WERI-Rb-1 (cell line): ENCODE data around the gene GRIP1.

Source experiments
- DNase-seq: peaks from one replicate; pipeline ENCODE4 v3.0.0-alpha.2; 2020
- H3K27ac ChIP-seq: fragments of 250-450 bp; sonication (Bioruptor Pico); 2 replicates; pipeline ENCODE4 v1.5.1; 2020; ENCODE audit warnings: mild to moderate bottlenecking, moderate library complexity
- H3K27me3 ChIP-seq: fragments of 250-450 bp; sonication (Bioruptor Pico); 2 replicates; pipeline ENCODE4 v1.5.1; 2021; ENCODE audit warnings: mild to moderate bottlenecking, low read depth, moderate library complexity; ENCODE audit not compliant: insufficient read depth, severe bottlenecking
- H3K36me3 ChIP-seq: fragments of 250-450 bp; sonication (Bioruptor Pico); 2 replicates; pipeline ENCODE4 v1.5.1; 2020; ENCODE audit warnings: mild to moderate bottlenecking, moderate library complexity
- H3K4me3 ChIP-seq: 2 replicates; pipeline ENCODE4 v1.5.1; 2011; ENCODE audit warnings: low read depth, mild to moderate bottlenecking, control low read depth, low read length
- H3K9me3 ChIP-seq: fragments of 250-450 bp; sonication (Bioruptor Pico); 2 replicates; pipeline ENCODE4 v1.5.1; 2021; ENCODE audit warnings: mild to moderate bottlenecking, moderate library complexity; ENCODE audit not compliant: severe bottlenecking
- CTCF ChIP-seq: IDR thresholded peaks from 2 replicates; pipeline ENCODE4 v1.5.1; 2011; ENCODE audit warnings: low read depth, mild to moderate bottlenecking, control low read depth, inconsistent platforms, low read length

GRIP1 gene

GRCh38 chr12:66399911-66400306, 279.0 kb downstream of the GRIP1 start:
- DNase-seq = no peak
- Histone ChIP-seq H3K27ac (no peak overlapping the region), H3K36me3 (no peaks in the 10 kb centered on the region), H3K9me3 (no peaks in the 10 kb centered on the region), H3K4me3 (no peak overlapping the region), H3K27me3 (no peaks in the 10 kb centered on the region)
- TF ChIP-seq CTCF = no peak

- H3K4me3 ChIP-seq = no peak overlapping the region
These were observed 279.7 kb downstream of the GRIP1 start for GRCh38 chr12:66398931-66399910.

GRCh38 chr12:66397574-66398290, 281.1 kb downstream of the GRIP1 start:
- no peaks in the 10 kb centered on the region for H3K27me3 ChIP-seq
- H3K9me3 ChIP-seq = no peaks in the 10 kb centered on the region
- DNase-seq = no peak
- no peak overlapping the region for H3K4me3 ChIP-seq
- H3K36me3 ChIP-seq = no peaks in the 10 kb centered on the region
- H3K27ac ChIP-seq = no peak overlapping the region
- TF ChIP-seq CTCF = no peak

More at GRCh38 chr12:66398931-66399910, 279.7 kb downstream of the GRIP1 start:
- H3K9me3 ChIP-seq = no peaks in the 10 kb centered on the region
- H3K27me3 ChIP-seq = no peaks in the 10 kb centered on the region
- no peaks in the 10 kb centered on the region for H3K36me3 ChIP-seq
- H3K27ac ChIP-seq = no peak overlapping the region
- no peak for TF ChIP-seq CTCF
- no peak for DNase-seq

GRCh38 chr12:66393890-66394289, 285.0 kb downstream of the GRIP1 start:
- Histone ChIP-seq H3K27ac (no peak overlapping the region), H3K4me3 (no peak overlapping the region), H3K27me3 (no peaks in the 10 kb centered on the region), H3K36me3 (peaks cover 17% of the 10 kb centered on the region), H3K9me3 (no peaks in the 10 kb centered on the region)
- TF ChIP-seq CTCF = no peak
- no peak for DNase-seq

- Histone ChIP-seq H3K27me3 (no peaks in the 10 kb centered on the region), H3K36me3 (peaks cover 17% of the 10 kb centered on the region), H3K9me3 (no peaks in the 10 kb centered on the region), H3K4me3 (no peak overlapping the region), H3K27ac (no peak overlapping the region)
- TF ChIP-seq CTCF = no peak
- DNase-seq = no peak
These were observed 286.5 kb downstream of the GRIP1 start for GRCh38 chr12:66392266-66392915.
